ENCODE results near the gene FSTL5. TPM values are rescaled to one million over a fixed set of nuclear protein-coding genes. Genes with fewer than 3 reads are reported as not detected.

Gene FSTL5
- total and polyA plus RNA-seq, 2 of the 8 experiments (the other 6 are each of a cell fraction or from before 2014, with no cell fraction given) = 0.09 to 0.32 TPM

DNA sequence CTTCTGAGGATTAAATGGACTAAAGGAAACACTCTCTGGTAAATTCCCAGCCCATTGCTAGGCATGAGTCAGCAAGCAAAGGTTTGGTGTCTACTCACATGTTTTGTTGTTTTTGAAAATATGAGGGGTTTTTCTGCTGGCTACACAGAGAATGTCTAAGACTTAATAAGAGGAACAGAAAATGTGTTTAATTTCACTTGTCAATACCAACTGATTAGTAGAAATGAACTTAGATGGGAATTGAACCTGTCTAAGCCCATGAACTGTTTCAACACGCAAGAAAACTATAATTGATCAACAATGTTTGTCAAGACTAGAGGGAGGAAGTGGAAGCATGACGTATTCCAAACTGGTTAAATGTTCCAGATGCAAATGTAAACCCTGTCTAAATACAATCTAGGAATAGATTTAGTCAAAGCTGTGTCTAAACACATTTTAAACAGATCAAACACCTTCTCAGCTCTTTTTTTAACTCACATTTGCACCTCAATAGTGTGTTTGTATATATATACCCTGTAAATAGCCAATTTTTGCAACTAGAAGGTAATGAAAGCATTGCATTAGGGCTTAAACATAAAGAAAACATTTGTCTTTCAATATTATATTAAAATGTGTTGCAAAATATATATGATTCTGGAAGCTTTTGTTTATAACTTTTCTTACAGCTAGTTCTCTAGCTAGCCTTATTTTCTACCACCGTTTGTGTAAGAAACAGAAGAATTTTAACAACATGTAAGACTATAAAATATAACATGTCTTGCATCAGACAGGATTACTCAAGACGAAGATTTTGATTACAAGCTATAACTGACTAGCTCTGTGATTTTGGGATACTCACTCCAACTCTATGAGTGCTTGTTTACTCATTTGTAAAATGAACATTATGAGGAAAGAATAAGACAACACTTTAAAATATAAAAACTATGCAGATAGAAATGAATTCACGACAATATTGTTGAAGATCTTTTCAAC, 607.8 kb downstream of the FSTL5 start:
- H3K23me2 ChIP-seq (ENCODE audit: low read depth, low read length) = no peaks in the 10 kb centered on the region
- H2AFZ ChIP-seq (ENCODE audit: low read length) = peak overlapping the region; percentile 19; the same call in 1 of the 2 replicates
- no peak overlapping the region for H2BK12ac ChIP-seq (ENCODE audit: low read depth, low read length)
- H3K4ac ChIP-seq (replicated peaks; ENCODE audit: insufficient read length, low read depth, low read length) = no peak overlapping the region
- no peak for TF ChIP-seq GTF2F1 (IDR thresholded peaks at IDR 0.05; ENCODE audit: borderline replicate concordance, low read depth, low read length)
- no peak overlapping the region for H2BK120ac ChIP-seq (replicated peaks; ENCODE audit: low read depth, low read length)
- H3K9ac ChIP-seq (replicated peaks in 1 of 4; ENCODE audit: extremely low read depth in 1 of 4, low read depth in 3 of 4, low read length in 3 of 4) = no peak overlapping the region
- no peak overlapping the region for H4K8ac ChIP-seq (ENCODE audit: extremely low read depth, insufficient read depth, low read length)
- H4K20me1 ChIP-seq (replicated peaks in 1 of 2; ENCODE audit: control insufficient read depth in 1 of 2, insufficient read depth in 2 of 2, low read length in 2 of 2) = no peaks in the 10 kb centered on the region
- POLR2A ChIA-PET (ENCODE audit: partially characterized antibody) = no interaction called here
- no peak overlapping the region for H3K56ac ChIP-seq (replicated peaks; ENCODE audit: insufficient read length, low read depth, low read length)
- no peaks in the 10 kb centered on the region for H3K9me3 ChIP-seq (ENCODE audit: insufficient read depth in 2 of 2, low read depth in 1 of 2, low read length in 1 of 2)
- no peak overlapping the region for H2AK5ac ChIP-seq (ENCODE audit: low read depth, low read length)
- no peak overlapping the region for H3K4me3 ChIP-seq (ENCODE audit: extremely low read depth in 1 of 4, insufficient read depth in 2 of 4, low read depth in 3 of 4, low read length in 4 of 4)
- no peak overlapping the region for H3K18ac ChIP-seq (ENCODE audit: extremely low read depth, low read length)
- no peaks in the 10 kb centered on the region for H3K27me3 ChIP-seq (replicated peaks in 1 of 4; ENCODE audit: control insufficient read depth in 3 of 4, extremely low read depth in 1 of 4, insufficient read depth in 3 of 4, low read length in 3 of 4)
- no peak overlapping the region for H3K4me2 ChIP-seq (ENCODE audit: insufficient read depth in 1 of 2, low read depth in 2 of 2, low read length in 2 of 2)
- 87% methylated on average over 5 of the region's 5 CpGs; no CpG with 5 or more reads in 1 of the 2 experiments for WGBS, 2 experiments (ENCODE audit: extremely low coverage in 1 of 2, insufficient coverage in 1 of 2, insufficient read length in 1 of 2, insufficient replicate concordance in 2 of 2, low coverage in 1 of 2, low lambda C conversion rate in 2 of 2, missing lambda C conversion rate in 1 of 2)
- no peak overlapping the region for H2BK20ac ChIP-seq (ENCODE audit: low read length)
- H3K79me2 ChIP-seq (ENCODE audit: control insufficient read depth in 1 of 2, insufficient read depth in 2 of 2, low read length in 2 of 2) = no peaks in the 10 kb centered on the region
- H2BK5ac ChIP-seq (ENCODE audit: low read depth, low read length) = no peak overlapping the region
- FAIRE-seq (no peak), DNase-seq (ENCODE audit: low read depth in 1 of 2, low spot score in 2 of 2) (no peak)
- H4K5ac ChIP-seq (ENCODE audit: insufficient read length, low read depth, low read length) = no peak overlapping the region
- H3K23ac ChIP-seq (ENCODE audit: insufficient read length) = no peak overlapping the region
- no peak overlapping the region for H2BK15ac ChIP-seq (ENCODE audit: low read length)
- no peak overlapping the region for H3K14ac ChIP-seq (ENCODE audit: insufficient read length)
- H3K4me1 ChIP-seq (replicated peaks in 1 of 4; ENCODE audit: control insufficient read depth in 3 of 4, insufficient read depth in 4 of 4, low read length in 3 of 4) = no peaks in the 10 kb centered on the region
- no peak overlapping the region for H4K91ac ChIP-seq (replicated peaks; ENCODE audit: insufficient read length, low read length)
- no peaks in the 10 kb centered on the region for H3K79me1 ChIP-seq (ENCODE audit: low read depth, low read length)
- no peaks in the 10 kb centered on the region for H3K36me3 ChIP-seq (ENCODE audit: control insufficient read depth in 2 of 4, insufficient read depth in 4 of 4, low read length in 3 of 4)
- H3K27ac ChIP-seq (ENCODE audit: low read depth, low read length) = no peak overlapping the region
- CTCF ChIA-PET (ENCODE audit: partially characterized antibody) = interaction anchor here (1.1 kb wide), 1 partner anchor 906 kb away, joined by 3 read pairs; no protein-coding TSS in a partner anchor

Measured in H1 (cell line).